ENCODE measurements around the gene TTC8. TPM values are rescaled to one million over a fixed set of nuclear protein-coding genes. Genes with fewer than 3 reads are reported as not detected.

Gene TTC8
- total RNA-seq, 1 experiment from 2014 or later = 9.2 TPM

DNA sequence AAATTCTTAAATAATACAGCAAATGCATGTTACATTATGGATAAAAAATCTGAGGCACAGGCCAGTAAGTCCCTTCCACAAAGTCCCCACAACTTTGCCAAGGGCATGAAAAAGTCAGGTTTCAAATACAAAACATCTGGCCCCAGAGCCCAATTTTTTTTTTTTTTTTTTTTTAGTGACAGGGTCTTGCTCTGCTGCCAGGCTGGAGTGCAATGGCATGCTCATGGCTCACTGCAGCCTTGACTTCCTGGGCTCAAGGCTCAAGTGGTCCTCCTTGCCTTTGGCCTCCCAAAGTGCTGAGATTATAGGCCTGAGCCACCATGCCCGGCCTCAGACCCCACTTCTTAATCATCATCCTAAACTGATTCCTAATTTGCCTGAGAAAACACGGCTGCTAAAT lies 3.1 kb upstream of the TTC8 start:
- DNase-seq = no peak
- H2BK12ac ChIP-seq (ENCODE audit: insufficient read length, low read depth, low read length) = no peak overlapping the region
- no peak overlapping the region for H3K56ac ChIP-seq (ENCODE audit: insufficient read length, low read depth, low read length)
- H3K27me3 ChIP-seq (ENCODE audit: insufficient read depth, low read length) = no peaks in the 10 kb centered on the region
- H3K4me3 Mint-ChIP-seq = no peak overlapping the region
- H2BK120ac ChIP-seq (ENCODE audit: low read depth, low read length, poor library complexity, severe bottlenecking) = no peak overlapping the region
- no peak overlapping the region for H2AFZ ChIP-seq (ENCODE audit: low read length)
- no peaks in the 10 kb centered on the region for H4K20me1 ChIP-seq (ENCODE audit: control insufficient read depth, insufficient read depth, insufficient read length)
- WGBS (ENCODE audit: extremely low coverage, insufficient read length, low lambda C conversion rate) = no CpG with 5 or more reads among the region's 2 CpGs
- no peak overlapping the region for H4K5ac ChIP-seq (ENCODE audit: insufficient read length, low read depth, low read length)
- peaks cover 11% of the 10 kb centered on the region for H3K23me2 ChIP-seq (ENCODE audit: insufficient read length, low read depth, low read length, poor library complexity, severe bottlenecking)
- no peak overlapping the region for H2BK20ac ChIP-seq (ENCODE audit: low read depth, low read length, poor library complexity, severe bottlenecking)
- no peaks in the 10 kb centered on the region for H3K9me3 Mint-ChIP-seq
- H3K79me1 ChIP-seq (ENCODE audit: insufficient read depth, low read depth, low read length, poor library complexity, severe bottlenecking) = no peaks in the 10 kb centered on the region
- no peak overlapping the region for H3K27ac Mint-ChIP-seq
- no peak overlapping the region for H4K8ac ChIP-seq (replicated peaks; ENCODE audit: insufficient read length, low read depth, low read length)
- no peak overlapping the region for H2BK5ac ChIP-seq (ENCODE audit: insufficient read length, low read length)
- peaks cover 25% of the 10 kb centered on the region for H3K27me3 Mint-ChIP-seq (ENCODE audit: low read depth)
- H3K4me1 Mint-ChIP-seq = peaks cover 7 to 9% of the 10 kb centered on the region in 2 experiments
- H3K4ac ChIP-seq (ENCODE audit: low read depth, low read length) = no peak overlapping the region
- no peak overlapping the region for H4K91ac ChIP-seq (ENCODE audit: insufficient read length, low read depth, low read length)
- TF ChIP-seq, protein P1, sequence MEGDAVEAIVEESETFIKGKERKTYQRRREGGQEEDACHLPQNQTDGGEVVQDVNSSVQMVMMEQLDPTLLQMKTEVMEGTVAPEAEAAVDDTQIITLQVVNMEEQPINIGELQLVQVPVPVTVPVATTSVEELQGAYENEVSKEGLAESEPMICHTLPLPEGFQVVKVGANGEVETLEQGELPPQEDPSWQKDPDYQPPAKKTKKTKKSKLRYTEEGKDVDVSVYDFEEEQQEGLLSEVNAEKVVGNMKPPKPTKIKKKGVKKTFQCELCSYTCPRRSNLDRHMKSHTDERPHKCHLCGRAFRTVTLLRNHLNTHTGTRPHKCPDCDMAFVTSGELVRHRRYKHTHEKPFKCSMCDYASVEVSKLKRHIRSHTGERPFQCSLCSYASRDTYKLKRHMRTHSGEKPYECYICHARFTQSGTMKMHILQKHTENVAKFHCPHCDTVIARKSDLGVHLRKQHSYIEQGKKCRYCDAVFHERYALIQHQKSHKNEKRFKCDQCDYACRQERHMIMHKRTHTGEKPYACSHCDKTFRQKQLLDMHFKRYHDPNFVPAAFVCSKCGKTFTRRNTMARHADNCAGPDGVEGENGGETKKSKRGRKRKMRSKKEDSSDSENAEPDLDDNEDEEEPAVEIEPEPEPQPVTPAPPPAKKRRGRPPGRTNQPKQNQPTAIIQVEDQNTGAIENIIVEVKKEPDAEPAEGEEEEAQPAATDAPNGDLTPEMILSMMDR (conservative IDR thresholded peaks at IDR 0.05) = no peak
- H2AK5ac ChIP-seq (ENCODE audit: insufficient read length, low read length) = no peak overlapping the region
- no peak overlapping the region for H3T11ph ChIP-seq (ENCODE audit: low read length)
- no peak overlapping the region for H2BK15ac ChIP-seq (ENCODE audit: low read depth, low read length)
- no peak overlapping the region for H3K14ac ChIP-seq (ENCODE audit: insufficient read depth, low read length)
- H3K27ac ChIP-seq (ENCODE audit: insufficient read length, low read depth, low read length) = no peak overlapping the region
- no peaks in the 10 kb centered on the region for H3K4me1 ChIP-seq (ENCODE audit: insufficient read depth, low read length)
- no peak overlapping the region for H3K23ac ChIP-seq (ENCODE audit: insufficient read length, low read depth, low read length)
- H3K9me3 ChIP-seq (ENCODE audit: control insufficient read depth, low read depth, low read length) = no peaks in the 10 kb centered on the region
- H3K18ac ChIP-seq (ENCODE audit: insufficient read length, low read depth, low read length) = no peak overlapping the region
- no peaks in the 10 kb centered on the region for H3K36me3 Mint-ChIP-seq (ENCODE audit: insufficient read depth in 1 of 3, low read depth in 3 of 3)
- no peak overlapping the region for H3K9ac ChIP-seq (ENCODE audit: extremely low read depth, insufficient read length, low read length)
- no peak overlapping the region for H3K4me2 ChIP-seq (ENCODE audit: insufficient read depth, insufficient read length, low read length)
- no peaks in the 10 kb centered on the region for H3K79me2 ChIP-seq (ENCODE audit: insufficient read depth, low read length)

All from H9 (cell line).